ENCODE measurements around the gene EIF4EBP2.

The EIF4EBP2 gene

GRCh38 chr10:70379581-70380176 lies 24.3 kb upstream of the EIF4EBP2 start:
- Histone ChIP-seq H3K36me3 (ENCODE audit: control insufficient read depth in 2 of 2, insufficient read depth in 2 of 2, low read length in 2 of 2) (peaks cover 4% of the 10 kb centered on the region in 2 donors), H3K9ac (ENCODE audit: low read length in 2 of 2) (no peak overlapping the region), H3K27me3 (ENCODE audit: control insufficient read depth in 1 of 2, insufficient read depth in 2 of 2, low read length in 2 of 2) (no peaks in the 10 kb centered on the region), H3K9me3 (ENCODE audit: control insufficient read depth in 2 of 2, low read length in 2 of 2) (peaks cover 0 to 8% of the 10 kb centered on the region in 2 donors), H3K27ac (ENCODE audit: low read length) (peak overlapping the region; percentile 79), H3K4me1 (ENCODE audit: control insufficient read depth, insufficient read depth, low read length) (peaks cover 31% of the 10 kb centered on the region), H3K4me3 (ENCODE audit: low read length in 2 of 2) (no peak overlapping the region)

- H3K27ac ChIP-seq (ENCODE audit: low read length): peak overlapping the region; percentile 79
- peaks cover 0 to under 1% of the 10 kb centered on the region in 2 donors for H3K36me3 ChIP-seq (ENCODE audit: control insufficient read depth in 2 of 2, insufficient read depth in 2 of 2, low read length in 2 of 2)
- H3K27me3 ChIP-seq (ENCODE audit: control insufficient read depth in 1 of 2, insufficient read depth in 2 of 2, low read length in 2 of 2): no peaks in the 10 kb centered on the region
- H3K4me3 ChIP-seq (ENCODE audit: low read length in 2 of 2): peak overlapping the region in 1 of 2 donors; percentile 90
- H3K9ac ChIP-seq (ENCODE audit: low read length in 2 of 2): peak overlapping the region; percentile 13 to 65
- peaks cover 0 to 8% of the 10 kb centered on the region in 2 donors for H3K9me3 ChIP-seq (ENCODE audit: control insufficient read depth in 2 of 2, low read length in 2 of 2)
- H3K4me1 ChIP-seq (ENCODE audit: control insufficient read depth, insufficient read depth, low read length): peaks cover 31% of the 10 kb centered on the region
Observed at GRCh38 chr10:70380350-70381135, 23.4 kb upstream of the EIF4EBP2 start.

GRCh38 chr10:70381471-70382421 lies 22.2 kb upstream of the EIF4EBP2 start:
- H3K4me1 ChIP-seq (ENCODE audit: control insufficient read depth, insufficient read depth, low read length): peaks cover 31% of the 10 kb centered on the region
- H3K27me3 ChIP-seq (ENCODE audit: control insufficient read depth in 1 of 2, insufficient read depth in 2 of 2, low read length in 2 of 2): no peaks in the 10 kb centered on the region
- H3K27ac ChIP-seq (ENCODE audit: low read length): peak overlapping the region; percentile 79
- no peaks in the 10 kb centered on the region for H3K36me3 ChIP-seq (ENCODE audit: control insufficient read depth in 2 of 2, insufficient read depth in 2 of 2, low read length in 2 of 2)
- H3K9me3 ChIP-seq (ENCODE audit: control insufficient read depth in 2 of 2, low read length in 2 of 2): peaks cover 0 to 8% of the 10 kb centered on the region in 2 donors
- peak overlapping the region; percentile 80 to 90 for H3K4me3 ChIP-seq (ENCODE audit: low read length in 2 of 2)
- H3K9ac ChIP-seq (ENCODE audit: low read length in 2 of 2): peak overlapping the region; percentile 64 to 65

- Histone ChIP-seq H3K27ac (ENCODE audit: low read length) (no peak overlapping the region), H3K27me3 (ENCODE audit: control insufficient read depth in 1 of 2, insufficient read depth in 2 of 2, low read length in 2 of 2) (no peaks in the 10 kb centered on the region), H3K9ac (ENCODE audit: low read length in 2 of 2) (no peak overlapping the region), H3K9me3 (ENCODE audit: control insufficient read depth in 2 of 2, low read length in 2 of 2) (no peaks in the 10 kb centered on the region), H3K36me3 (ENCODE audit: control insufficient read depth in 2 of 2, insufficient read depth in 2 of 2, low read length in 2 of 2) (no peaks in the 10 kb centered on the region), H3K4me1 (ENCODE audit: control insufficient read depth, insufficient read depth, low read length) (no peaks in the 10 kb centered on the region), H3K4me3 (ENCODE audit: low read length in 2 of 2) (no peak overlapping the region)
Observed at GRCh38 chr10:70391654-70392053, 12.3 kb upstream of the EIF4EBP2 start.

- H3K4me1 ChIP-seq (ENCODE audit: control insufficient read depth, insufficient read depth, low read length): no peaks in the 10 kb centered on the region
- H3K27me3 ChIP-seq (ENCODE audit: control insufficient read depth in 1 of 2, insufficient read depth in 2 of 2, low read length in 2 of 2): no peaks in the 10 kb centered on the region
- H3K9ac ChIP-seq (ENCODE audit: low read length in 2 of 2): no peak overlapping the region
- H3K36me3 ChIP-seq (ENCODE audit: control insufficient read depth in 2 of 2, insufficient read depth in 2 of 2, low read length in 2 of 2): no peaks in the 10 kb centered on the region
- H3K4me3 ChIP-seq (ENCODE audit: low read length in 2 of 2): no peak overlapping the region
- H3K27ac ChIP-seq (ENCODE audit: low read length): no peak overlapping the region
- H3K9me3 ChIP-seq (ENCODE audit: control insufficient read depth in 2 of 2, low read length in 2 of 2): no peaks in the 10 kb centered on the region
Observed at GRCh38 chr10:70396140-70396539, 7.8 kb upstream of the EIF4EBP2 start.

GRCh38 chr10:70399177-70399576 lies 4.8 kb upstream of the EIF4EBP2 start:
- no peaks in the 10 kb centered on the region for H3K27me3 ChIP-seq (ENCODE audit: control insufficient read depth in 1 of 2, insufficient read depth in 2 of 2, low read length in 2 of 2)
- H3K27ac ChIP-seq (ENCODE audit: low read length): no peak overlapping the region
- no peak overlapping the region for H3K9ac ChIP-seq (ENCODE audit: low read length in 2 of 2)
- no peaks in the 10 kb centered on the region for H3K36me3 ChIP-seq (ENCODE audit: control insufficient read depth in 2 of 2, insufficient read depth in 2 of 2, low read length in 2 of 2)
- H3K4me3 ChIP-seq (ENCODE audit: low read length in 2 of 2): no peak overlapping the region
- H3K4me1 ChIP-seq (ENCODE audit: control insufficient read depth, insufficient read depth, low read length): peaks cover 8% of the 10 kb centered on the region
- H3K9me3 ChIP-seq (ENCODE audit: control insufficient read depth in 2 of 2, low read length in 2 of 2): no peaks in the 10 kb centered on the region

- Histone ChIP-seq H3K4me3 (ENCODE audit: low read length in 2 of 2) (peak overlapping the region; percentile 60 to 93), H3K27ac (ENCODE audit: low read length) (peak overlapping the region; percentile 97), H3K9ac (ENCODE audit: low read length in 2 of 2) (peak overlapping the region; percentile 48 to 64), H3K4me1 (ENCODE audit: control insufficient read depth, insufficient read depth, low read length) (peaks cover 27% of the 10 kb centered on the region), H3K36me3 (ENCODE audit: control insufficient read depth in 2 of 2, insufficient read depth in 2 of 2, low read length in 2 of 2) (no peaks in the 10 kb centered on the region), H3K27me3 (ENCODE audit: control insufficient read depth in 1 of 2, insufficient read depth in 2 of 2, low read length in 2 of 2) (no peaks in the 10 kb centered on the region), H3K9me3 (ENCODE audit: control insufficient read depth in 2 of 2, low read length in 2 of 2) (no peaks in the 10 kb centered on the region)
Observed at GRCh38 chr10:70403483-70404035, 386 bp upstream of the EIF4EBP2 start.

GRCh38 chr10:70404787-70405036 lies 767 bp downstream of the EIF4EBP2 start:
- peak overlapping the region; percentile 97 for H3K27ac ChIP-seq (ENCODE audit: low read length)

GRCh38 chr10:70405037-70405824 lies 1.3 kb downstream of the EIF4EBP2 start:
- H3K27ac ChIP-seq (ENCODE audit: low read length): peak overlapping the region; percentile 97
- H3K9ac ChIP-seq (ENCODE audit: low read length in 2 of 2): peak overlapping the region; percentile 77 to 95
- H3K4me1 ChIP-seq (ENCODE audit: control insufficient read depth, insufficient read depth, low read length): peaks cover 34% of the 10 kb centered on the region

More at GRCh38 chr10:70404787-70405036, 767 bp downstream of the EIF4EBP2 start:
- Histone ChIP-seq H3K4me3 (ENCODE audit: low read length in 2 of 2) (peak overlapping the region; percentile 79 to 93), H3K27me3 (ENCODE audit: control insufficient read depth in 1 of 2, insufficient read depth in 2 of 2, low read length in 2 of 2) (no peaks in the 10 kb centered on the region), H3K9me3 (ENCODE audit: control insufficient read depth in 2 of 2, low read length in 2 of 2) (no peaks in the 10 kb centered on the region), H3K9ac (ENCODE audit: low read length in 2 of 2) (peak overlapping the region; percentile 77 to 95), H3K36me3 (ENCODE audit: control insufficient read depth in 2 of 2, insufficient read depth in 2 of 2, low read length in 2 of 2) (no peaks in the 10 kb centered on the region), H3K4me1 (ENCODE audit: control insufficient read depth, insufficient read depth, low read length) (peaks cover 32% of the 10 kb centered on the region)

GRCh38 chr10:70409772-70410171 lies 5.8 kb downstream of the EIF4EBP2 start:
- peaks cover 41% of the 10 kb centered on the region for H3K4me1 ChIP-seq (ENCODE audit: control insufficient read depth, insufficient read depth, low read length)
- H3K4me3 ChIP-seq (ENCODE audit: low read length in 2 of 2): no peak overlapping the region
- H3K27me3 ChIP-seq (ENCODE audit: control insufficient read depth in 1 of 2, insufficient read depth in 2 of 2, low read length in 2 of 2): no peaks in the 10 kb centered on the region
- no peaks in the 10 kb centered on the region for H3K36me3 ChIP-seq (ENCODE audit: control insufficient read depth in 2 of 2, insufficient read depth in 2 of 2, low read length in 2 of 2)
- no peak overlapping the region for H3K27ac ChIP-seq (ENCODE audit: low read length)
- H3K9ac ChIP-seq (ENCODE audit: low read length in 2 of 2): no peak overlapping the region
- H3K9me3 ChIP-seq (ENCODE audit: control insufficient read depth in 2 of 2, low read length in 2 of 2): no peaks in the 10 kb centered on the region

More at GRCh38 chr10:70405037-70405824, 1.3 kb downstream of the EIF4EBP2 start:
- Histone ChIP-seq H3K4me3 (ENCODE audit: low read length in 2 of 2) (peak overlapping the region; percentile 79 to 93), H3K9me3 (ENCODE audit: control insufficient read depth in 2 of 2, low read length in 2 of 2) (no peaks in the 10 kb centered on the region), H3K36me3 (ENCODE audit: control insufficient read depth in 2 of 2, insufficient read depth in 2 of 2, low read length in 2 of 2) (no peaks in the 10 kb centered on the region), H3K27me3 (ENCODE audit: control insufficient read depth in 1 of 2, insufficient read depth in 2 of 2, low read length in 2 of 2) (no peaks in the 10 kb centered on the region)

All from stomach smooth muscle (tissue), 2 donors.